ENCODE results near the gene ST6GALNAC3.

The ST6GALNAC3 gene

DNA sequence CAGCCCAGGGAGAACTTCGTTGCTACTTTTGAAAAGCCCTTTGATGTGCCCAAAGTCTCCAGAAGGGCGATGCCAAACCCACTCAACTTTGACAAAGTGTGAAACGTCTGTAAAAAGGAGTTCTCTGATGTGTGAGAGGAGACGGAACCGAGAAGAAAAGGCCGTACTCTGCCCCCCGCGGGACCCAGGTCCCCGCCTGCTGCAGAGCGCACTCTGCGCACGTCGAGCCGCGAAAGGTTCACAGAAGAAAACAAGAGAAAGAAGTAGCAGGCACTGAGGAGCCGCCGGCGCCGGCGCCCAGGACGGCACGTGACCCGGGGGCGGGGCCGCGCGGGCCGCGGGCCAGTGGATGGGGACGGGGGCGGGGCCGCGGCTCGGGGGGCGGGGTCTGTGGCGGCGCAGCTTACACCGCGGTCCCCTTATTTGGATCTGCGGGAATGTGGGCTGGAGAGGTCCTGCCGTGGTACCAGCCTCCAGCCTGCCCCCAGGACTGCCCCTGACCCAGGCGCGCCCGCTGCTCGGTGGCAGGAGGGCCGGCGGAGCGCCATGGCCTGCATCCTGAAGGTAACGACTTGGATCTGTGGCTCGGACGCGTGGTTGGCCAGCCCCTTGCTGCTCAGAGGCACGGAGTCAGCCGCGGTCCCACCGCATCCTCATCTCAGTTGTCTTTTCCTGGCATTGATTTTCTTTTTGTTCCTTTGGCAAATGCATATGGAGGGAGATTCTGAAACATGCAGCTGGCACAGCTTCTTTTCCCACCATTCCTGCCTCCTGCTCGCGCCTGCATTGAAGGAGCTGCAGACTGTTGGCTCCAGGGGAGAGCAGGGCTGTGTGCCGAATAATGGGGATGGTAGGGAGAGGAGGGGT lies at the start of gene ST6GALNAC3:
Gene ST6GALNAC3 (plus strand): TSS at position 426 of the 867 bp plus-strand sequence.
- Histone ChIP-seq H3K9me3 (ENCODE audit: insufficient read depth, low read depth, low read length) (no peaks in the 10 kb centered on the region), H3K36me3 (ENCODE audit: insufficient read depth, low read depth, low read length) (no peaks in the 10 kb centered on the region), H3K27me3 (ENCODE audit: insufficient read depth, low read length) (peaks cover 8% of the 10 kb centered on the region; the same call in 1 of the 2 replicates), H3K27ac (ENCODE audit: low read length) (peak within 1 kb of the TSS; percentile 43), H3K4me1 (ENCODE audit: insufficient read depth, low read length) (peaks cover 17% of the 10 kb centered on the region; the same call in 1 of the 2 replicates), H3K9ac (ENCODE audit: low read depth, low read length) (peak within 1 kb of the TSS; percentile 89; the same call in 1 of the 2 replicates), H3K4me3 (ENCODE audit: low read length) (peak within 1 kb of the TSS; percentile 95)

DNA sequence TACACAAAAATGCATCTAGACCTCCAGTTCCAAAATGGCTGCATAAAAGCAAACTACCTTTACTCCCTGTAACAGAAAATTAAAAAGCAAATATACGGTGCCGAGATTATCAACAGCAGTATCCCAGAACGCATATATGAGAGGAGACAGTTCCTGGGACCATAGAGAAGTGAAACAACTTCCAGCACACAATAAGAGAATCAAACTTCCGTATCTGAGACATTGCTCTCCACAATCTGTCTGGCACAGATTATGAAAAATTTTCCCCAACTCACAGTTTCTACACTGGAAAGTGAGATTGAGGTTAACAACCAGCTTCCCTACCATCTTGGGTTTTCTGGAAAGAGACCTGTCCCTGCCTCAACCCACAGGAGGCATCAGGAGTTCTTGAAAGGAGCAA lies 47.2 kb upstream of the ST6GALNAC3 start:
- H3K4me3 ChIP-seq (ENCODE audit: low read length): no peak overlapping the region
- H3K27me3 ChIP-seq (ENCODE audit: insufficient read depth, low read length): no peaks in the 10 kb centered on the region
- no peaks in the 10 kb centered on the region for H3K36me3 ChIP-seq (ENCODE audit: insufficient read depth, low read depth, low read length)
- no peaks in the 10 kb centered on the region for H3K9me3 ChIP-seq (ENCODE audit: insufficient read depth, low read depth, low read length)
- H3K27ac ChIP-seq (ENCODE audit: low read length): no peak overlapping the region
- H3K9ac ChIP-seq (ENCODE audit: low read depth, low read length): no peak overlapping the region
- H3K4me1 ChIP-seq (ENCODE audit: insufficient read depth, low read length): peaks cover 5% of the 10 kb centered on the region; the same call in 1 of the 2 replicates

DNA sequence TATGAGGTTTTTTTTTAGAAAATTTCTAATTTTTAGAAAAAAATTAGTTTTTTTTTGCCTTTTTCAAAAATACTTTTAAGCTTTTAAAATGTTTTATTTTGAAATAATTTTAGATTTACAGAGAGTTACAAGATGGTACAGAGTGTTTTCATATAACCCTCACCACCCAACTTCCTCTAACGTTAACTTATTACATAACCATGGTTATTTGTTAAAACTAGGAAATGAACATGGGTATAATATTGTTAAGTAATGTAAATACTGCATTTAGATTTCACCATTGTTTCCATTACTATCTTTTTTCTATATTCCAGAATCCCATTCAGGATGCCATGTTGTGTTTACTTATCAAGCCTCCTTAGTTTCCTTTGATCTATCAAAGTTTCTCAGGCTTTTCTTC lies 45.2 kb upstream of the ST6GALNAC3 start:
- Histone ChIP-seq H3K27ac (ENCODE audit: low read length) (no peak overlapping the region), H3K27me3 (ENCODE audit: insufficient read depth, low read length) (no peaks in the 10 kb centered on the region), H3K9ac (ENCODE audit: low read depth, low read length) (no peak overlapping the region), H3K36me3 (ENCODE audit: insufficient read depth, low read depth, low read length) (no peaks in the 10 kb centered on the region), H3K4me1 (ENCODE audit: insufficient read depth, low read length) (peaks cover 1% of the 10 kb centered on the region; the same call in 1 of the 2 replicates), H3K9me3 (ENCODE audit: insufficient read depth, low read depth, low read length) (no peaks in the 10 kb centered on the region), H3K4me3 (ENCODE audit: low read length) (no peak overlapping the region)

DNA sequence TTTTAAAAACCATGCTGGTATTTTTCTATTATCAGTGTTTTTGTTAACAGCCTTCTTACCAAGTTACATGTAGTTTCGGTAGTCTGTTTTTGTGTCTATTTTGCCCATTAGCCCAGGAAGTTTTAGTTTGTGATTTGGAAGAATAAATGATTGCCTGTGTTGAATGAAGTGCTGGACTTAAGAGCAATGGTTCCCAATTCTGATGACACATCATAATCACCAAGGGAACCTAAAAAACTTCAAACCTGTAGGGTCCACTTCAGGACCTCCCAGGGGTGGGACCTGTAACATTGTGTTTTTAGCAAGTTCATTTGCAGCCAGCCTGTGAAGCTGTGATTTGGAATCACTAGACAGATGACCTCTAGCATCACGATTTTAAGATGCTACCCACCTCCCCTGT lies 43.0 kb upstream of the ST6GALNAC3 start:
- H3K27ac ChIP-seq (ENCODE audit: low read length): no peak overlapping the region
- H3K9me3 ChIP-seq (ENCODE audit: insufficient read depth, low read depth, low read length): no peaks in the 10 kb centered on the region
- peaks cover 6% of the 10 kb centered on the region; the same call in 1 of the 2 replicates for H3K4me1 ChIP-seq (ENCODE audit: insufficient read depth, low read length)
- H3K4me3 ChIP-seq (ENCODE audit: low read length): no peak overlapping the region
- H3K27me3 ChIP-seq (ENCODE audit: insufficient read depth, low read length): no peaks in the 10 kb centered on the region
- no peaks in the 10 kb centered on the region for H3K36me3 ChIP-seq (ENCODE audit: insufficient read depth, low read depth, low read length)
- H3K9ac ChIP-seq (ENCODE audit: low read depth, low read length): no peak overlapping the region

DNA sequence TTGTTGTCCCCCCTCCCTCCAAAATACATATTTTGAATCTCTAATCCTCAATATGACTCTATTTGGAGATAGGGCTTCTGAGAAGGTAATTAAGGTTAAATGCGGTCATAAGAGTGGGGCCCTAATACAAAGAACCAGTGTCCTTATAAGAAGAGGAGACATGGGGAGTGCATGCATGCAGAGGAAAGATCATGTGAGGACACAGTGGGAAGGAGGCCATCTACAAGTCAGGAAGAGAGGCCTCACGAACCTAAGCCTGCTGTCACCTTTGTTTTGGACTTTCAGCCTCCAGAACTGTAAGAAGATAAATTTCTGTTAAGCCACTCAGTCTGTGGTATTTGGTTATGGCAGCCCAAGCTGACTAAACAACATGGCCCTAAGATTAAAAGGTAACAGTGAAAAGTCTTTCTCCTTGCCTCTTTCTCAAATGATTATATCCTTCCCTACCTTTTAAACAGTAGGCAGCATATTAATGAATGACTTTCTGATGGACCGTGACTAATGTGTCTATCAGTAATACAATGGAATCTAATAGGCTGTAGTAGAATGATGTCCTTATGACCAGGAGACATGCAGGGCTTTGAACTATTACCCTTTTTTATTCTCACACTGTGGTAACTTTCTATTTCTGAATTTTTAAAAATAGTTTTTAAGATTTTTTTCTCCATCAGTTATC lies 40.6 kb upstream of the ST6GALNAC3 start:
- Histone ChIP-seq H3K27ac (ENCODE audit: low read length) (no peak overlapping the region), H3K9me3 (ENCODE audit: insufficient read depth, low read depth, low read length) (no peaks in the 10 kb centered on the region), H3K27me3 (ENCODE audit: insufficient read depth, low read length) (no peaks in the 10 kb centered on the region), H3K4me3 (ENCODE audit: low read length) (no peak overlapping the region), H3K4me1 (ENCODE audit: insufficient read depth, low read length) (peaks cover 15% of the 10 kb centered on the region; the same call in 1 of the 2 replicates), H3K36me3 (ENCODE audit: insufficient read depth, low read depth, low read length) (no peaks in the 10 kb centered on the region), H3K9ac (ENCODE audit: low read depth, low read length) (no peak overlapping the region)

DNA sequence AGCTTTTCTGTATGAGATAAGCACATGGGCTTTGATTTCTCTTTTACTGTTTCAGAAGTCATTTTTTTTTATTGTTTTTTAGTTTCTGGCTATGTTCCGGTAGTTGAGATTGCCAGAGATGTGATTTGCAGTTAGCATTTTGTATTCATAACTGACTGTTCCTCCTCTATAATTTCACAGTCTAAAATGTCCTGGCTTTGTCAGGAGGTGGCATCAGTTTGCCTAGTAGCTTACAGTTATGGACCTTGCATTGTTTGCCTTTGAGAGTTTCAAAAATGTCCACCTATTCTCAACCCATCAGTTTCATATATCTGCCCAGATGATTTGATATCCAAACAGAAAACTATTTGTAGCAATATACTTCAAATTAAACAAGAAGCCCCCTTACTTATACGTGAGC lies 39.5 kb upstream of the ST6GALNAC3 start:
- H3K27me3 ChIP-seq (ENCODE audit: insufficient read depth, low read length): no peaks in the 10 kb centered on the region
- H3K9ac ChIP-seq (ENCODE audit: low read depth, low read length): no peak overlapping the region
- H3K9me3 ChIP-seq (ENCODE audit: insufficient read depth, low read depth, low read length): no peaks in the 10 kb centered on the region
- H3K27ac ChIP-seq (ENCODE audit: low read length): no peak overlapping the region
- H3K36me3 ChIP-seq (ENCODE audit: insufficient read depth, low read depth, low read length): no peaks in the 10 kb centered on the region
- peaks cover 15% of the 10 kb centered on the region; the same call in 1 of the 2 replicates for H3K4me1 ChIP-seq (ENCODE audit: insufficient read depth, low read length)
- no peak overlapping the region for H3K4me3 ChIP-seq (ENCODE audit: low read length)

DNA sequence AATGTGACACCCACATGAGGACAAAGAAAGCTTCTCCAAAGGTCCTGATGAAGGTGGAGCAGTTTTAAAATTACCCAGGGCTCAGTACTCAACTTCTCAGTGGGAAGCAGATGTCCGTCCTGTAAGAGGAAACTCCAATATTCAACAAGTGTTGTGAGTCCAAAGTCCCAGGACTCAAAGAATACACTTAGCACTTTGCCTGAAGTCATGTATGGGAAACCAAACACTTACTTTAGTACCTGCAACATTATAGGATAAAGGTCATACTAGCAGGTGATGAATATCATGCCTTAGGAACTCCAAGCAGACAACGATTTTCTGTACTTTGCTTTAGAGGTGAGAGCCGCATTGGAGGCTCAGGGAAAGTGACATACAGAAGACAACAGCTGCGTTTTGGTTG lies 37.2 kb upstream of the ST6GALNAC3 start:
- Histone ChIP-seq H3K27me3 (ENCODE audit: insufficient read depth, low read length) (no peaks in the 10 kb centered on the region), H3K36me3 (ENCODE audit: insufficient read depth, low read depth, low read length) (no peaks in the 10 kb centered on the region), H3K4me3 (ENCODE audit: low read length) (no peak overlapping the region), H3K4me1 (ENCODE audit: insufficient read depth, low read length) (peaks cover 20% of the 10 kb centered on the region; the same call in 1 of the 2 replicates), H3K27ac (ENCODE audit: low read length) (no peak overlapping the region), H3K9ac (ENCODE audit: low read depth, low read length) (no peak overlapping the region), H3K9me3 (ENCODE audit: insufficient read depth, low read depth, low read length) (no peaks in the 10 kb centered on the region)

DNA sequence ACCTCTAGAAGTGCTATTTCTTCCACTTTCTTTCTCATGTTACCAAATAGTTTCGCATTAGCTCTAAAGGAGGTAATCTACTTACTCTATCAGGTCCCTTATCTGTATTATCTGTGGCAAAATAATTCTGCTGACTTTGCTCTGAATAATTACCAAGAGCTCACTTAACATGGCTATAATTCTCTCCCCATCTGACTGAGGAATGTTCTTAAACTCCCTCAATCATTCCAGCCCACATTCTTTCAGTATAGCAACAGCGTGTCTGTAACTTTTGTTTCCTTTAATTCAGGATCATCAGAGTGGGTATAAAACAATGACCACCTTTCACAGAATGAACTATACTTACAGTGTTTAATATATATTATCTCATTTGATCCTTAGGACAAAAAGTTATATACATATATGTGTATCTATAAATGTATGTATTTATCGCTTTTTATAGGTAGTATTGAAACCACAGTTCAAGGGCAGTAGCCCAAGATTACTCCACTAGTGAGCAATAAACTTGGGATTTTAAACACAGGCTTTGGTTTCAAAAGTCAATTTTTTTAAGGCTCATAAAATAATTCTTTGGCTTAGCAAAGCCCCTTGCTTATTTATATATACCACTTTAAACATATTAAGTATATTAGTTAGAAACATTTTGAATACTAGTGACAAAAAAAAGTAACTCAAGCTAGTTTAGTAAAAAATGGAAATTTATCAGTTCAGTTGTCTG lies 36.1 kb upstream of the ST6GALNAC3 start:
- Histone ChIP-seq H3K36me3 (ENCODE audit: insufficient read depth, low read depth, low read length) (no peaks in the 10 kb centered on the region), H3K4me1 (ENCODE audit: insufficient read depth, low read length) (peaks cover 20% of the 10 kb centered on the region; the same call in 1 of the 2 replicates), H3K4me3 (ENCODE audit: low read length) (no peak overlapping the region), H3K27ac (ENCODE audit: low read length) (no peak overlapping the region), H3K27me3 (ENCODE audit: insufficient read depth, low read length) (no peaks in the 10 kb centered on the region), H3K9me3 (ENCODE audit: insufficient read depth, low read depth, low read length) (no peaks in the 10 kb centered on the region), H3K9ac (ENCODE audit: low read depth, low read length) (no peak overlapping the region)

DNA sequence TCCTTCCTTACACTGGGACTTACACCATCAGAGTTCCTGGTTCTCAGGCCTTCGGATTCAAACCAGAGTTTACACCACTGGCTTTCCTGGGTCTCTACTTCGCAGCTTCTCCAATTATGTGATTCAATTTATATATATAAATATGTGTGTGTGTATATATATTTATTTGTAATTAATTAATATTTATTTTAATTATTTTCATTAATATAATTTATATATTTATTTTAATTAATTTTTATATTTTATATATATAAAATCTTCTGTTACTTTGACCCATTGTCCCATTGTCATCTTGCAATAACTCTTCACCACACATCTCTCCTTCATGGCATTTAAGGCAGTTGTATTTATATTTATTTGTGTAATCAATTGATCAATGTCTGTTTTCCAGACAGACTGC lies 28.4 kb upstream of the ST6GALNAC3 start:
- no peak overlapping the region for H3K4me3 ChIP-seq (ENCODE audit: low read length)
- H3K36me3 ChIP-seq (ENCODE audit: insufficient read depth, low read depth, low read length): no peaks in the 10 kb centered on the region
- H3K9me3 ChIP-seq (ENCODE audit: insufficient read depth, low read depth, low read length): no peaks in the 10 kb centered on the region
- no peak overlapping the region for H3K9ac ChIP-seq (ENCODE audit: low read depth, low read length)
- no peak overlapping the region for H3K27ac ChIP-seq (ENCODE audit: low read length)
- no peaks in the 10 kb centered on the region for H3K27me3 ChIP-seq (ENCODE audit: insufficient read depth, low read length)
- H3K4me1 ChIP-seq (ENCODE audit: insufficient read depth, low read length): peaks cover 16% of the 10 kb centered on the region; the same call in 1 of the 2 replicates

DNA sequence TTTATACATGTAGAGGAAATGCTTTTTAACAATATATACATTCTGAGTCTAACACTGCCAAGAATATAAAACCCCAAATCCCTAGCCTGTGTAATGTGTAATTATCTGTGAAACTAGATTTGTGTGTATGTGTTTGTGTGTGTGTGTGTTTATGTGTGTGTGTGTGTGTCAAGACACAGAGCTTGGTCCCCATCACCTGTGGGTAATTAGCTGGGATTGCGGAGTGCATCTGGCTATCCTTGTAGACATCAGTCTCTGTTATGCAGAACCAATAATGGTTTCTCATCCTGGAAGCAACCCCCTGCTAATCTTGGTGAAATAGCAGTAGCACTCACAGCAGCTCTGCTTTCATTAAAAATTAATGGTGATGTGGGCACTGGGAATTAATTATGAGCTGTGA lies 26.3 kb upstream of the ST6GALNAC3 start:
- Histone ChIP-seq H3K9ac (ENCODE audit: low read depth, low read length) (no peak overlapping the region), H3K9me3 (ENCODE audit: insufficient read depth, low read depth, low read length) (no peaks in the 10 kb centered on the region), H3K4me1 (ENCODE audit: insufficient read depth, low read length) (peaks cover 27% of the 10 kb centered on the region), H3K27ac (ENCODE audit: low read length) (no peak overlapping the region), H3K36me3 (ENCODE audit: insufficient read depth, low read depth, low read length) (no peaks in the 10 kb centered on the region), H3K4me3 (ENCODE audit: low read length) (no peak overlapping the region), H3K27me3 (ENCODE audit: insufficient read depth, low read length) (no peaks in the 10 kb centered on the region)

DNA sequence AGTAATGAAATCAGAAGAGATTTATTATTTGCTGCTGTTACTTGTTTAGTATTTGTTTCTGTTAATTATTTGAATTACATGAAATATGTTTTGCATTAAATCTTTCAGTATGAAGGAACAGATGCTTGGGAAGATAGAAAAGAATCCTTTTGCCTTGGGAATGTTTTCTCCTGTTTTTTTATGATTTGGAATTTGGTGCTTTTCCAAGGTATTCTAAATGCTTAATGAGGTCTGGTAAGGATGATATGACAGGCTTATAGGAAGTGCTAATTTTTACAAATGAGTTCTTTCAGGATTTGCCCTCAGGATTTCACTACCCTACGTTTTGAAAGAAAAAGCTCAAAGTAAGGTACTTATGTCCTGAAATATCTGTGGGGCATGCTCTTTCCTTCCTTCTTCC lies 25.6 kb upstream of the ST6GALNAC3 start:
- Histone ChIP-seq H3K27ac (ENCODE audit: low read length) (no peak overlapping the region), H3K4me1 (ENCODE audit: insufficient read depth, low read length) (peaks cover 31% of the 10 kb centered on the region), H3K9ac (ENCODE audit: low read depth, low read length) (no peak overlapping the region), H3K27me3 (ENCODE audit: insufficient read depth, low read length) (no peaks in the 10 kb centered on the region), H3K9me3 (ENCODE audit: insufficient read depth, low read depth, low read length) (no peaks in the 10 kb centered on the region), H3K36me3 (ENCODE audit: insufficient read depth, low read depth, low read length) (no peaks in the 10 kb centered on the region), H3K4me3 (ENCODE audit: low read length) (no peak overlapping the region)
